H1 (cell line): Measurements from ENCODE around the gene HOXB4. TPM values are rescaled to one million over a fixed set of nuclear protein-coding genes. Genes with fewer than 3 reads are reported as not detected.

Source experiments
- CTCF ChIA-PET: fragments of 300-600 bp; sonication (Branson Sonifier 250); formaldehyde crosslinking; loops from one replicate; lab custom pipeline; 2021; ENCODE audit not compliant: partially characterized antibody; lab: Charles Lee
- POLR2A ChIA-PET: fragments of 300-600 bp; sonication (Branson Sonifier 250); formaldehyde crosslinking; loops from one replicate; lab custom pipeline; 2021; ENCODE audit warnings: inconsistent platforms; ENCODE audit not compliant: partially characterized antibody; lab: Charles Lee
- DNase-seq, 2 experiments: peaks; one replicate each; pipeline versions ENCODE4 v3.0.0 to v3.0.0-alpha.2; 2010 to 2022; ENCODE audit warnings: low spot score in 2 of 2, low read depth in 1 of 2, mixed read lengths in 1 of 2
- FAIRE-seq: peaks from 2 replicates; lab custom pipeline; 2011; peaks lifted over from hg19 to GRCh38; lab: Jason Lieb, UNC
- H2AFZ ChIP-seq: 2 replicates; pipeline ENCODE4 v1.8.1; 2012; ENCODE audit warnings: low read length, inconsistent platforms
- H2AK5ac ChIP-seq: 2 replicates; pipeline ENCODE4 v1.6.1; 2013; ENCODE audit warnings: low read depth, low read length
- H2BK120ac ChIP-seq: replicated peaks from 2 replicates; pipeline ENCODE3; 2013; ENCODE audit warnings: low read depth, low read length, inconsistent platforms
- H2BK12ac ChIP-seq: 2 replicates; pipeline ENCODE4 v1.6.1; 2013; ENCODE audit warnings: low read depth, low read length
- H2BK15ac ChIP-seq: 2 replicates; pipeline ENCODE4 v1.6.1; 2013; ENCODE audit warnings: low read length
- H2BK20ac ChIP-seq: 2 replicates; pipeline ENCODE4 v1.6.1; 2013; ENCODE audit warnings: low read length
- H2BK5ac ChIP-seq: 2 replicates; pipeline ENCODE4 v1.6.1; 2013; ENCODE audit warnings: low read depth, low read length
- H3K14ac ChIP-seq: 2 replicates; pipeline ENCODE4 v1.6.1; 2013; ENCODE audit warnings: inconsistent platforms; ENCODE audit not compliant: insufficient read length
- H3K18ac ChIP-seq: 2 replicates; pipeline ENCODE4 v1.6.1; 2013; ENCODE audit warnings: low read length; ENCODE audit errors: extremely low read depth
- H3K23ac ChIP-seq: 2 replicates; pipeline ENCODE4 v1.6.1; 2013; ENCODE audit warnings: inconsistent platforms; ENCODE audit not compliant: insufficient read length
- H3K23me2 ChIP-seq: 2 replicates; pipeline ENCODE4 v1.6.1; 2013; ENCODE audit warnings: low read depth, low read length
- H3K27ac ChIP-seq: 2 replicates; pipeline ENCODE4 v1.6.1; 2011; ENCODE audit warnings: low read depth, low read length, inconsistent platforms
- H3K27me3 ChIP-seq, 4 experiments: replicated peaks in 1 of 4; 1 replicate in 1 of 4; 2 replicates in 3 of 4; pipeline versions ENCODE4 v1.6.1 to v1.8.1; 2011 to 2013; ENCODE audit warnings: low read length in 3 of 4, mild to moderate bottlenecking in 3 of 4, inconsistent platforms in 2 of 4, mixed read lengths in 2 of 4, moderate library complexity in 1 of 4; ENCODE audit not compliant: control insufficient read depth in 3 of 4, insufficient read depth in 3 of 4; ENCODE audit errors: extremely low read depth in 1 of 4
- H3K36me3 ChIP-seq, 4 experiments: 2 replicates each; pipeline versions ENCODE4 v1.6.1 to v1.8.1; 2011 to 2013; ENCODE audit warnings: mild to moderate bottlenecking in 4 of 4, low read length in 3 of 4, moderate library complexity in 2 of 4, control low read depth in 1 of 4, inconsistent platforms in 1 of 4; ENCODE audit not compliant: insufficient read depth in 4 of 4, control insufficient read depth in 2 of 4
- H3K4ac ChIP-seq: replicated peaks from 2 replicates; pipeline ENCODE3; 2013; ENCODE audit warnings: low read length, low read depth, mixed read lengths, inconsistent platforms; ENCODE audit not compliant: insufficient read length
- H3K4me1 ChIP-seq, 4 experiments: replicated peaks in 1 of 4; 1 replicate in 1 of 4; 2 replicates in 3 of 4; pipeline versions ENCODE4 v1.6.1 to v1.8.1; 2011 to 2013; ENCODE audit warnings: low read length in 3 of 4, inconsistent platforms in 2 of 4, mixed read lengths in 1 of 4; ENCODE audit not compliant: insufficient read depth in 4 of 4, control insufficient read depth in 3 of 4
- H3K4me2 ChIP-seq, 2 experiments: 2 replicates each; pipeline versions ENCODE4 v1.6.1 to v1.8.1; 2011 to 2013; ENCODE audit warnings: low read depth in 2 of 2, low read length in 2 of 2, control low read depth in 1 of 2, inconsistent platforms in 1 of 2, mild to moderate bottlenecking in 1 of 2; ENCODE audit not compliant: insufficient read depth in 1 of 2
- H3K4me3 ChIP-seq, 4 experiments: fragments of 200-600, 300-600 bp in 1 of 4; sonication (generic), shearing (Covaris generic), sonication (Bioruptor Twin) in 1 of 4; 2 replicates each; pipeline versions ENCODE4 v1.5.1 to v1.8.1; 2011 to 2016; ENCODE audit warnings: low read length in 4 of 4, low read depth in 3 of 4, control low read depth in 2 of 4, inconsistent platforms in 2 of 4, mild to moderate bottlenecking in 2 of 4, mixed read lengths in 1 of 4, moderate library complexity in 1 of 4; ENCODE audit not compliant: insufficient read depth in 2 of 4; ENCODE audit errors: extremely low read depth in 1 of 4
- H3K56ac ChIP-seq: replicated peaks from 2 replicates; pipeline ENCODE3; 2013; ENCODE audit warnings: low read depth, mild to moderate bottlenecking, mixed read lengths, low read length, inconsistent platforms; ENCODE audit not compliant: insufficient read length
- H3K79me1 ChIP-seq: 2 replicates; pipeline ENCODE4 v1.6.1; 2013; ENCODE audit warnings: low read depth, low read length, control low read depth
- H3K79me2 ChIP-seq, 2 experiments: 2 replicates each; pipeline versions ENCODE4 v1.6.1 to v1.8.1; 2012 to 2013; ENCODE audit warnings: low read length in 2 of 2, mild to moderate bottlenecking in 2 of 2, inconsistent platforms in 1 of 2; ENCODE audit not compliant: insufficient read depth in 2 of 2, control insufficient read depth in 1 of 2
- H3K9ac ChIP-seq, 4 experiments: replicated peaks in 1 of 4; 1 replicate in 1 of 4; 2 replicates in 3 of 4; pipeline versions ENCODE4 v1.6.1 to v1.8.1; 2011 to 2013; ENCODE audit warnings: low read depth in 3 of 4, low read length in 3 of 4, control low read depth in 2 of 4, mild to moderate bottlenecking in 2 of 4, moderate library complexity in 2 of 4, inconsistent platforms in 1 of 4; ENCODE audit errors: extremely low read depth in 1 of 4
- H3K9me3 ChIP-seq, 2 experiments: 2 replicates each; pipeline versions ENCODE4 v1.6.1 to v1.8.1; 2012 to 2013; ENCODE audit warnings: mild to moderate bottlenecking in 2 of 2, moderate library complexity in 2 of 2, control low read depth in 1 of 2, inconsistent platforms in 1 of 2, low read depth in 1 of 2, low read length in 1 of 2, mixed read lengths in 1 of 2; ENCODE audit not compliant: insufficient read depth in 2 of 2
- H4K20me1 ChIP-seq, 2 experiments: replicated peaks in 1 of 2; 2 replicates each; pipeline versions ENCODE3 to v1.8.1; 2011 to 2013; ENCODE audit warnings: inconsistent platforms in 2 of 2, low read length in 2 of 2, mild to moderate bottlenecking in 1 of 2; ENCODE audit not compliant: insufficient read depth in 2 of 2, control insufficient read depth in 1 of 2
- H4K5ac ChIP-seq: 2 replicates; pipeline ENCODE4 v1.6.1; 2013; ENCODE audit warnings: low read length, low read depth, mixed read lengths, inconsistent platforms; ENCODE audit not compliant: insufficient read length
- H4K8ac ChIP-seq: 2 replicates; pipeline ENCODE4 v1.8.0; 2013; ENCODE audit warnings: mild to moderate bottlenecking, moderate library complexity, low read length, inconsistent platforms; ENCODE audit not compliant: insufficient read depth; ENCODE audit errors: extremely low read depth
- H4K91ac ChIP-seq: replicated peaks from 2 replicates; pipeline ENCODE3; 2013; ENCODE audit warnings: low read length, mixed read lengths, inconsistent platforms; ENCODE audit not compliant: insufficient read length
- BCL11A ChIP-seq, 2 experiments: IDR thresholded peaks; one replicate each; pipeline ENCODE4 v1.6.1; 2011; ENCODE audit warnings: low read depth in 2 of 2, low read length in 2 of 2, mild to moderate bottlenecking in 2 of 2
- CBX8 ChIP-seq: fragments of 300-800, 300-1000 bp; sonication (generic); IDR thresholded peaks from 2 replicates; pipeline ENCODE4 v1.7.1; 2016; ENCODE audit warnings: low read depth, low read length, borderline replicate concordance
- EZH2 ChIP-seq: fragments of 200-600 bp; sonication (generic); IDR thresholded peaks from 2 replicates; pipeline ENCODE4 v1.7.1; 2012; ENCODE audit warnings: low read depth, mild to moderate bottlenecking, moderate library complexity, low read length, inconsistent platforms; ENCODE audit not compliant: severe bottlenecking
- JUN ChIP-seq: IDR thresholded peaks from 2 replicates; pipeline ENCODE4 v1.6.1; 2011; ENCODE audit warnings: low read depth, mild to moderate bottlenecking, improper control_type of control experiment, low read length
- SUZ12 ChIP-seq: fragments of 200-600 bp; sonication (generic); IDR thresholded peaks from 2 replicates; pipeline ENCODE4 v1.6.1; 2012; ENCODE audit warnings: mild to moderate bottlenecking, inconsistent platforms, low read length, moderate library complexity, mixed read lengths
- WGBS, 2 experiments: shearing (Covaris generic) in 1 of 2; methylation state at CpG; one replicate each; pipeline versions ENCODE4 v1.1.6 to v1.1.7; 2013 to 2015; ENCODE audit warnings: low lambda C conversion rate in 2 of 2, mixed read lengths in 2 of 2, inconsistent platforms in 1 of 2, low coverage in 1 of 2, missing lambda C conversion rate in 1 of 2; ENCODE audit not compliant: insufficient replicate concordance in 2 of 2, insufficient coverage in 1 of 2, insufficient read length in 1 of 2; ENCODE audit errors: extremely low coverage in 1 of 2, missing lambda C conversion rate in 1 of 2; 5-methylcytosine and 5-hydroxymethylcytosine counted together
- polyA plus RNA-seq, 7 experiments: library from polyadenylated mRNA; depleted of rRNA in 3 of 7; stranded (reverse) in 5 of 7; unstranded in 2 of 7; fragments of >200 nt in 5 of 7; fragments of 200-250 nt in 2 of 7; gene quantifications; 1 replicate in 5 of 7; 2 replicates in 1 of 7; 4 replicates in 1 of 7; pipeline versions ENCODE4 v1.2.1 to v1.2.3, GENCODE V29; 2011 to 2013; ENCODE audit warnings: missing spikeins in 2 of 7, mixed read lengths in 2 of 7
- total RNA-seq: library from RNA; stranded (reverse); fragmentation: NEBNext Ultra II Directional; extraction: Animal tissue kit (Norgen Biotek cat#: 25700); gene quantifications from 2 replicates; pipeline ENCODE4 v1.2.1, GENCODE V29; 2021
- TF ChIP-seq, protein P1 (sequence below): IDR thresholded peaks from 2 replicates; pipeline ENCODE4 v1.6.1; 2011; ENCODE audit warnings: low read depth, mild to moderate bottlenecking, low read length; ENCODE audit not compliant: insufficient read depth

HOXB4 gene
- total and polyA plus RNA-seq, 2 of the 8 experiments (the other 6 are each of a cell fraction or from before 2014, with no cell fraction given) = not detected

DNA sequence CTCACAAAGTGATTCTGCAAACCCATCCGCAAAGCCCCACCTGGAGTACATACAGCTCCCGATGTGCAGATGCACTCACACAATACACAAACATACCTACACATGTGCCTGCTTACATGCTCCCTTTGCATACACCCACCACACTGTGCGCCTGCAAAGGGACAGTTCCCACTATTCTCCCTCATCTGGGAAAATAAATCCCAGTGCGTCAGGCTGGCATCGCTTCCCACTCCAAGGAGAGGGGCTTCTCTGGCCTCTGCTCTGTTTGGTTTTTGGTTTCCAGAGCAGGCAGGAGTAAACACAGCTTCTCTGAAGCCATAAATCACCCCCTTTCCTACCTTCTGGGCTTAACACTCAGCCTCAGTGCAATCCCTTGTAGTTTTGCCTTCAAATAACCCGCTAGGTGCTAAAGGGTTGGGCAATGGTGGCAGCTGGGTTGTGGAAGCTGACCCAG is 14.7 kb downstream of the HOXB4 start:
- Histone ChIP-seq H2BK20ac (no peak overlapping the region), H3K56ac (no peak overlapping the region), H3K36me3 (peaks cover 0 to 5% (median 0%) of the 10 kb centered on the region in 4 experiments; a peak in 1 of 8 replicates), H4K8ac (no peak overlapping the region), H3K4me2 (no peak overlapping the region; a peak in 1 of 4 replicates), H2BK12ac (peak overlapping the region; percentile 68; the same call in 1 of the 2 replicates), H3K23me2 (peaks cover 4% of the 10 kb centered on the region; the same call in 1 of the 2 replicates), H4K91ac (no peak overlapping the region), H3K23ac (no peak overlapping the region), H2BK15ac (0 out of 2 replicates have a peak overlapping the region, but pooled peaks have one; percentile 63), H3K4me1 (peaks cover 0 to 8% (median 4%) of the 10 kb centered on the region in 4 experiments; a peak in 5 of 7 replicates), H3K14ac (no peak overlapping the region), H3K27ac (no peak overlapping the region), H4K5ac (no peak overlapping the region), H3K4ac (no peak overlapping the region), H3K9ac (no peak overlapping the region), H2BK120ac (no peak overlapping the region), H3K79me2 (no peaks in the 10 kb centered on the region), H2AK5ac (peak overlapping the region; percentile 2; the same call in 1 of the 2 replicates), H3K4me3 (no peak overlapping the region), H4K20me1 (peaks cover under 1 to 37% of the 10 kb centered on the region in 2 experiments), H3K79me1 (no peaks in the 10 kb centered on the region), H3K18ac (no peak overlapping the region), H3K27me3 (peaks cover 99 to 100% (median 100%) of the 10 kb centered on the region in 4 experiments), H2AFZ (no peak overlapping the region), H3K9me3 (no peaks in the 10 kb centered on the region), H2BK5ac (no peak overlapping the region)
- DNase-seq (no peak), FAIRE-seq (no peak)
- ChIA-PET CTCF (interaction anchor here (0.6 to 3.4 kb wide), 17 partner anchors 9 to 188 kb away, joined by 3 to 14 read pairs (median 3); partner anchors contain the start of genes HOXB5 and HOXB8), POLR2A (interaction anchor here (1.8 kb wide), 1 partner anchor 50 kb away, joined by 4 read pairs; no protein-coding TSS in a partner anchor)
- 0 out of 2 replicates have a peak, but pooled peaks have one; percentile 54 for TF ChIP-seq CBX8
- no peak for TF ChIP-seq BCL11A (IDR thresholded peaks at IDR 0.05; ENCODE audit: low read depth in 2 of 2, low read length in 2 of 2)
- TF ChIP-seq, protein P1, sequence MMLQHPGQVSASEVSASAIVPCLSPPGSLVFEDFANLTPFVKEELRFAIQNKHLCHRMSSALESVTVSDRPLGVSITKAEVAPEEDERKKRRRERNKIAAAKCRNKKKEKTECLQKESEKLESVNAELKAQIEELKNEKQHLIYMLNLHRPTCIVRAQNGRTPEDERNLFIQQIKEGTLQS = no peak
- no peak for TF ChIP-seq JUN
- TF ChIP-seq SUZ12 = peak; percentile 98
- TF ChIP-seq EZH2 = peak; percentile 90
- 17% methylated on average over 6 of the region's 6 CpGs; no CpG with 5 or more reads in 1 of the 2 experiments for WGBS, 2 experiments
